Ovary (tissue), 9 donors: ENCODE data around the gene UBIAD1. TPM values are rescaled to one million over a fixed set of nuclear protein-coding genes. Genes with fewer than 3 reads are reported as not detected.

Source experiments
- DNase-seq, 5 donors: peaks; one replicate each; pipeline ENCODE4 v3.0.0-alpha.2; 2019 to 2020
- H3K27ac ChIP-seq, 2 donors: fragments of 200-600 bp; one replicate each; pipeline versions ENCODE4 v1.5.1 to v1.8.0; 2019 to 2022
- H3K27me3 ChIP-seq: fragments of 200-600 bp; one replicate; pipeline ENCODE4 v1.8.0; 2022
- H3K36me3 ChIP-seq: fragments of 200-600 bp; sonication (generic); one replicate; pipeline ENCODE4 v1.5.1; 2019
- H3K4me1 ChIP-seq: one replicate; pipeline ENCODE4 v1.8.1; 2013; ENCODE audit warnings: mild to moderate bottlenecking, moderate library complexity; ENCODE audit not compliant: insufficient read depth
- H3K4me3 ChIP-seq: fragments of 200-600 bp; sonication (generic); one replicate; pipeline ENCODE4 v1.5.1; 2017
- H3K9me3 ChIP-seq, 2 donors: fragments of 200-600 bp in 1 of 2; sonication (generic) in 1 of 2; one replicate each; pipeline versions ENCODE4 v1.5.1 to v1.8.1; 2013 to 2019; ENCODE audit warnings: mild to moderate bottlenecking in 1 of 2, moderate library complexity in 1 of 2
- CTCF ChIP-seq, 3 donors: fragments of 450-650 bp in 2 of 3; fragments of 200-600 bp in 1 of 3; IDR thresholded peaks; one replicate each; pipeline versions ENCODE4 v1.5.1 to v1.8.0; 2016 to 2022; ENCODE audit warnings: antibody characterized with exemption in 3 of 3, mild to moderate bottlenecking in 1 of 3
- EP300 ChIP-seq: sonication (generic); formaldehyde crosslinking; IDR thresholded peaks from one replicate; pipeline ENCODE4 v1.6.1; 2017; ENCODE audit warnings: antibody characterized with exemption
- POLR2A ChIP-seq: fragments of 450-650 bp; IDR thresholded peaks from one replicate; pipeline ENCODE4 v1.6.1; 2017; ENCODE audit warnings: antibody characterized with exemption, mild to moderate bottlenecking, moderate library complexity
- WGBS, 3 donors: extraction: QIAGEN DNeasy Blood & Tissue Kit in 1 of 3; methylation state at CpG; one replicate each; pipeline versions ENCODE4 v1.1.5 to v1.1.7; 2013 to 2017; 5-methylcytosine and 5-hydroxymethylcytosine counted together
- intact Hi-C, 4 donors: fragments of 100-400 bp; cut with DNase I; formaldehyde crosslinking; loops; one replicate each; pipeline versions ENCODE4 v1.11.0 to v1.15.1; 2022 to 2023
- polyA plus RNA-seq, 2 donors: library from polyadenylated mRNA; stranded (reverse); fragments of 200-250 nt in 1 of 2; fragments of 350-450 nt in 1 of 2; fragmentation: Illumina TruSeq in 1 of 2; extraction: RNeasy Lipid Tissue Mini Kit (QIAGEN cat#74804) in 1 of 2; gene quantifications; one replicate each; pipeline ENCODE4 v1.2.3, GENCODE V29; 2013 to 2014
- total RNA-seq, 7 donors: library from RNA; depleted of rRNA in 2 of 7; stranded (reverse); fragments of >200 nt in 2 of 7; fragmentation: NEBNext Ultra II Directional in 3 of 7; extraction: Animal tissue kit (Norgen Biotek cat#: 25700) in 3 of 7; gene quantifications; one replicate each; pipeline versions ENCODE4 v1.1.0 to v1.2.4, GENCODE V29; 2016 to 2023
- donor health status: DM: no; HTN: no; CAD: no; lungs with moderate emphysema.
- donor health status: DM: no; HTN: no; CAD: no.
- donor health status: Bipolar disorder and iron deficiency.
- donor health status: DM: yes; HTN: yes; CAD: no.
- donor health status: DM: no; HTN: no; CAD: no.
- donor health status: DM: yes; HTN: yes; CAD: no.

The UBIAD1 gene
- total and polyA plus RNA-seq, 9 donors, result 10.1 to 26.2 (median 19.0) TPM

GRCh38 chr1:11326070-11326469 is 53.1 kb downstream of the UBIAD1 start:
- WGBS, 3 donors, result 78 to 82% (median 79%) methylated on average over 4 of the region's 4 CpGs
- TF ChIP-seq POLR2A (no peak), CTCF (IDR thresholded peaks at IDR 0.05) (no peak), EP300 (no peak)

GRCh38 chr1:11328444-11328843 is 55.4 kb downstream of the UBIAD1 start:
- H3K36me3 ChIP-seq, result no peaks in the 10 kb centered on the region
- intact Hi-C loops, result no loop called here
- WGBS, 3 donors, result 68 to 70% (median 69%) methylated on average over 7 of the region's 7 CpGs
- H3K4me3 ChIP-seq, result no peak overlapping the region
- no peaks in the 10 kb centered on the region for H3K4me1 ChIP-seq
- DNase-seq, result no peak
- H3K27ac ChIP-seq, result no peak overlapping the region
- no peaks in the 10 kb centered on the region for H3K9me3 ChIP-seq
- TF ChIP-seq POLR2A (no peak), EP300 (no peak), CTCF (IDR thresholded peaks at IDR 0.05) (no peak)
- H3K27me3 ChIP-seq, result no peaks in the 10 kb centered on the region

More at GRCh38 chr1:11326070-11326469, 53.1 kb downstream of the UBIAD1 start:
- no peaks in the 10 kb centered on the region for H3K27me3 ChIP-seq
- no peaks in the 10 kb centered on the region for H3K9me3 ChIP-seq
- intact Hi-C loops, result no loop called here
- H3K27ac ChIP-seq, result no peak overlapping the region
- H3K4me1 ChIP-seq, result no peaks in the 10 kb centered on the region
- H3K4me3 ChIP-seq, result no peak overlapping the region
- no peaks in the 10 kb centered on the region for H3K36me3 ChIP-seq
- DNase-seq, result no peak

GRCh38 chr1:11330411-11330810 is 57.4 kb downstream of the UBIAD1 start:
- Histone ChIP-seq H3K27me3 (no peaks in the 10 kb centered on the region), H3K36me3 (no peaks in the 10 kb centered on the region), H3K27ac (no peak overlapping the region), H3K4me1 (no peaks in the 10 kb centered on the region), H3K9me3 (no peaks in the 10 kb centered on the region), H3K4me3 (no peak overlapping the region)
- WGBS, 3 donors, result 76 to 85% (median 85%) methylated on average over 4 of the region's 4 CpGs
- intact Hi-C loops, result no loop called here
- TF ChIP-seq CTCF (IDR thresholded peaks at IDR 0.05), result no peak
- TF ChIP-seq EP300, result no peak
- TF ChIP-seq POLR2A, result no peak
- DNase-seq, result no peak

- intact Hi-C loops, result no loop called here
- TF ChIP-seq CTCF (IDR thresholded peaks at IDR 0.05) (no peak), EP300 (no peak), POLR2A (no peak)
- H3K27me3 ChIP-seq, result no peaks in the 10 kb centered on the region
These were observed 58.3 kb downstream of the UBIAD1 start for GRCh38 chr1:11331036-11331944.

More at GRCh38 chr1:11331036-11331944, 58.3 kb downstream of the UBIAD1 start:
- Histone ChIP-seq H3K9me3 (no peaks in the 10 kb centered on the region), H3K36me3 (no peaks in the 10 kb centered on the region), H3K4me3 (no peak overlapping the region), H3K27ac (no peak overlapping the region), H3K4me1 (no peaks in the 10 kb centered on the region)
- WGBS, 3 donors, result 71 to 81% (median 76%) methylated on average over 14 of the region's 14 CpGs
- no peak for DNase-seq
